ENCODE results near the gene AS3MT. TPM values are rescaled to one million over a fixed set of nuclear protein-coding genes. Genes with fewer than 3 reads are reported as not detected.
A peak's percentile ranks its signal among the peaks of the same experiment; 100 is the strongest.
"Not testable (repeated sequence)": the region's sequence is repeated elsewhere in the genome, so short reads cannot be mapped to it uniquely, and the experiment has no call there.

AS3MT gene, protein sequence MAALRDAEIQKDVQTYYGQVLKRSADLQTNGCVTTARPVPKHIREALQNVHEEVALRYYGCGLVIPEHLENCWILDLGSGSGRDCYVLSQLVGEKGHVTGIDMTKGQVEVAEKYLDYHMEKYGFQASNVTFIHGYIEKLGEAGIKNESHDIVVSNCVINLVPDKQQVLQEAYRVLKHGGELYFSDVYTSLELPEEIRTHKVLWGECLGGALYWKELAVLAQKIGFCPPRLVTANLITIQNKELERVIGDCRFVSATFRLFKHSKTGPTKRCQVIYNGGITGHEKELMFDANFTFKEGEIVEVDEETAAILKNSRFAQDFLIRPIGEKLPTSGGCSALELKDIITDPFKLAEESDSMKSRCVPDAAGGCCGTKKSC
- total RNA-seq (1 to 10 TPM; 1.5 to 6.4 (median 4.9) TPM), polyA plus RNA-seq (10 to 100 TPM in 1 of 2 donors, 1 to 10 TPM in 1; 6.0 to 32.8 TPM)
- long read RNA-seq, donor 1, transcript AS3MT-201 (11 exons, 2,404 nt), result major isoform, 9 of 13 reads
- long read RNA-seq, donor 1, partial matches to known transcripts, result 1 of 13 reads
- long read RNA-seq, donor 1, other reads (novel, unspliced or antisense), result 3 of 13 reads
- long read RNA-seq, donor 2, partial matches to known transcripts, result 0 of 2 reads
- long read RNA-seq, donor 2, other reads (novel, unspliced or antisense), result 0 of 2 reads
- long read RNA-seq, donor 3, result 0 reads

- Histone ChIP-seq H3K4me1 (ENCODE audit: insufficient read depth) (peaks cover 2% of the 10 kb centered on the region), H3K27me3 (no peaks in the 10 kb centered on the region), H3K4me3 (peak within 1 kb of the TSS; percentile 61), H3K36me3 (no peaks in the 10 kb centered on the region), H3K27ac (peak within 1 kb of the TSS in 1 of 2 donors; percentile 21), H3K9me3 (no peaks in the 10 kb centered on the region)
- no peak for TF ChIP-seq POLR2A (IDR thresholded peaks at IDR 0.05)
- no peak for TF ChIP-seq EP300 (IDR thresholded peaks at IDR 0.05)
- TF ChIP-seq CTCF (IDR thresholded peaks at IDR 0.05), result no peak
- WGBS, 3 donors, result 5 to 8% (median 6%) methylated on average over 51 to 63 of the region's 63 CpGs
- intact Hi-C loops (cut with DNase I), result no loop called here
- peak; percentile 52 to 75 (median 57) for DNase-seq
These were observed at the start of gene AS3MT for GRCh38 chr10:102869258-102870198. Gene AS3MT, plus strand, starts transcription at chr10:102869470. Its CDS starts 123 bp downstream, at chr10:102869593.

DNA sequence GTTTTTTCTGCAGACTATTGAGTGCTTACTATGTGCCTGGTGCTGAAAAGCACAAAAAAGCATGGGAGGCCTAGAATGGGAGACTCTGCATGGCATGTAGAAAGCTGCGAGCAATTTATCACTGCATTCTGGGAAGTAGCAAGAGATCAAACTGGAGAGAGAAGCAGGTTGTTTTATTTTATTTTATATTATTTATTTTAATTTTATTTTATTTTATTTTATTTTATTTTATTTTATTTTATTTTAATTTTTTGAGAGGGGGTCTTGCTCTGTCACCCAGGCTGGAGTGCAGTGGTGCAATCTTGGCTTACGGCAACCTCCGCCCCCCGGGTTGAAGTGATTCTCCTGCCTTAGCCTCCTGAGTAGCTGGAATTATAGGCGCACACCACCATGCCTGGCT, 49.3 kb upstream of the AS3MT start:
- not testable (repeated sequence) for H3K36me3 ChIP-seq; H3K4me1 ChIP-seq (ENCODE audit: insufficient read depth); H3K4me3 ChIP-seq; DNase-seq; H3K27ac ChIP-seq; H3K9me3 ChIP-seq; H3K27me3 ChIP-seq
- intact Hi-C loops (cut with DNase I), result loop anchor here in 1 of 4 donors (10.0 kb wide), 1 partner anchor 85 kb away; no protein-coding TSS in a partner anchor
- WGBS, 3 donors, result 93 to 96% (median 93%) methylated on average over 5 of the region's 5 CpGs

- Histone ChIP-seq H3K27me3 (no peaks in the 10 kb centered on the region), H3K4me1 (ENCODE audit: insufficient read depth) (no peaks in the 10 kb centered on the region), H3K9me3 (no peaks in the 10 kb centered on the region), H3K4me3 (no peak overlapping the region), H3K36me3 (no peaks in the 10 kb centered on the region), H3K27ac (no peak overlapping the region)
- no peak for DNase-seq
- intact Hi-C loops (cut with DNase I), result loop anchor here in 1 of 4 donors (10.0 kb wide), 1 partner anchor 87 kb away; no protein-coding TSS in a partner anchor
- no peak for TF ChIP-seq EP300 (IDR thresholded peaks at IDR 0.05)
- no peak for TF ChIP-seq POLR2A (IDR thresholded peaks at IDR 0.05)
- TF ChIP-seq CTCF (IDR thresholded peaks at IDR 0.05), result no peak
- WGBS, 3 donors, result 81 to 91% (median 86%) methylated on average over 12 of the region's 12 CpGs
These were observed 47.0 kb upstream of the AS3MT start for GRCh38 chr10:102822222-102822621.

DNA sequence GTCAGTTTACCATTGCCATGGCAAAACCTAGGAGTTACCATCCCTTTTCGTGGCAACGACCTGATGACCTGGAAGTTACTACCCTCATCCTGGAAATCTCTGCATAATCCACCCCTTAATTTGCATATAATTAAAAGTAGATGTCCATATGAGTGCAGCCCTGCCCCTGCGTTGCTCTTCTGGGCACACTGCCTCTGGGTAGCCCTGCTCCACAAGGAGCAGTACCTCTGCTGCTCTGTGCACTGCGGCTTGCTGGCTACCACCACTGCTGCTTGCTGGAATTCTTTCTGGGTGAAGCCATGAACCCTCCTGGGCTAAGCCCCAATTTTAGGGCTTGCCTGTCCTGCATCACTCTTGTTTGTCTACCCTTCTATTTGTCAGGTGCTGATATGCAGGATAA, 44.6 kb upstream of the AS3MT start:
- no peaks in the 10 kb centered on the region for H3K4me1 ChIP-seq (ENCODE audit: insufficient read depth)
- intact Hi-C loops (cut with DNase I), result loop anchor here in 1 of 4 donors (10.0 kb wide), 1 partner anchor 90 kb away; no protein-coding TSS in a partner anchor
- no peak for DNase-seq
- no peaks in the 10 kb centered on the region for H3K9me3 ChIP-seq
- no peaks in the 10 kb centered on the region for H3K36me3 ChIP-seq
- H3K27me3 ChIP-seq, result no peaks in the 10 kb centered on the region
- H3K27ac ChIP-seq, result no peak overlapping the region
- WGBS, 3 donors, result 89 to 94% (median 91%) methylated on average over 4 of the region's 4 CpGs
- TF ChIP-seq POLR2A (IDR thresholded peaks at IDR 0.05), result no peak
- TF ChIP-seq EP300 (IDR thresholded peaks at IDR 0.05), result no peak
- TF ChIP-seq CTCF (IDR thresholded peaks at IDR 0.05), result no peak
- H3K4me3 ChIP-seq, result no peak overlapping the region

Data from ovary (tissue), 10 donors.